GM23338 (cell line): ENCODE results near the gene TTLL3.

ENCODE experiments used
- CREB1 ChIP-seq: fragments of 250-450 bp; sonication (Bioruptor Pico); IDR thresholded peaks from 2 replicates; pipeline ENCODE4 v1.5.0; 2020; ENCODE audit warnings: low read depth, mild to moderate bottlenecking, moderate library complexity
- CTCF ChIP-seq, 2 experiments: fragments of 200-600 bp in 1 of 2; sonication (generic) in 1 of 2; conservative IDR thresholded peaks; 2 replicates each; pipeline versions ENCODE4 v1.5.1 to v1.6.1; 2016 to 2017; ENCODE audit warnings: antibody characterized with exemption in 2 of 2, low read depth in 2 of 2, mild to moderate bottlenecking in 2 of 2, moderate library complexity in 1 of 2
- ETS1 ChIP-seq: IDR thresholded peaks from 2 replicates; pipeline ENCODE4 v1.6.1; 2016; ENCODE audit warnings: antibody characterized with exemption
- EZH2 ChIP-seq: fragments of 200-600 bp; sonication (generic); IDR thresholded peaks from one replicate; pipeline ENCODE4 v1.8.0; 2017; ENCODE audit warnings: antibody characterized with exemption, mild to moderate bottlenecking, low read depth; ENCODE audit not compliant: unreplicated experiment
- EZH2phosphoT487 ChIP-seq: fragments of 200-600 bp; sonication (generic); IDR thresholded peaks from one replicate; pipeline ENCODE4 v1.8.1; 2018; ENCODE audit warnings: antibody characterized with exemption; ENCODE audit not compliant: unreplicated experiment
- JUNB ChIP-seq: IDR thresholded peaks from one replicate; pipeline ENCODE4 v1.6.1; 2016; ENCODE audit warnings: antibody characterized with exemption; ENCODE audit not compliant: unreplicated experiment
- POLR2AphosphoS5 ChIP-seq: IDR thresholded peaks from 2 replicates; pipeline ENCODE4 v1.6.1; 2016; ENCODE audit warnings: antibody characterized with exemption, low read depth
- REST ChIP-seq: IDR thresholded peaks from one replicate; pipeline ENCODE4 v1.6.1; 2018; ENCODE audit warnings: antibody characterized with exemption; ENCODE audit not compliant: unreplicated experiment

GRCh38 chr3:9780910-9781309, 29.2 kb upstream of the TTLL3 start:
- TF ChIP-seq CTCF (conservative IDR thresholded peaks at IDR 0.05; ENCODE audit: low read depth in 2 of 2), result no peak
- TF ChIP-seq CREB1 (CRISPR knock-in tag), result no peak
- no peak for TF ChIP-seq EZH2
- no peak for TF ChIP-seq JUNB
- TF ChIP-seq POLR2AphosphoS5, result no peak
- no peak for TF ChIP-seq ETS1
- TF ChIP-seq REST, result no peak
- no peak for TF ChIP-seq EZH2phosphoT487
